ENCODE results near the gene DPAGT1. TPM values are rescaled to one million over a fixed set of nuclear protein-coding genes. Genes with fewer than 3 reads are reported as not detected.

The DPAGT1 gene
- total and polyA plus RNA-seq, 7 donors, result 4.2 to 44.6 (median 16.6) TPM

- Histone ChIP-seq H3K36me3 (peaks cover 7 to 59% (median 30%) of the 10 kb centered on the region in 4 donors), H3K4me3 (no peak overlapping the region), H3K27me3 (no peaks in the 10 kb centered on the region), H3K4me1 (peaks cover 0 to 10% (median 3%) of the 10 kb centered on the region in 4 donors), H3K27ac (no peak overlapping the region), H3K9me3 (no peaks in the 10 kb centered on the region)
- intact Hi-C loops (cut with DNase I), result no loop called here
- WGBS, 2 donors, result 88 to 89% methylated on average over 5 of the region's 5 CpGs
- TF ChIP-seq CTCF (IDR thresholded peaks at IDR 0.05) (no peak), POLR2A (IDR thresholded peaks at IDR 0.05) (no peak), POLR2AphosphoS5 (IDR thresholded peaks at IDR 0.05) (no peak), EP300 (IDR thresholded peaks at IDR 0.05) (no peak)
- no peak for DNase-seq
Observed at GRCh38 chr11:119114351-119114750, 12.7 kb upstream of the DPAGT1 start.

GRCh38 chr11:119113716-119114115 lies 12.1 kb upstream of the DPAGT1 start:
- Histone ChIP-seq H3K27me3 (no peaks in the 10 kb centered on the region), H3K27ac (no peak overlapping the region), H3K4me3 (no peak overlapping the region), H3K36me3 (peaks cover 7 to 59% (median 30%) of the 10 kb centered on the region in 4 donors), H3K9me3 (no peaks in the 10 kb centered on the region), H3K4me1 (peaks cover 0 to 16% (median 9%) of the 10 kb centered on the region in 4 donors)
- no peak for DNase-seq
- intact Hi-C loops (cut with DNase I), result no loop called here
- TF ChIP-seq CTCF (IDR thresholded peaks at IDR 0.05), result no peak
- TF ChIP-seq POLR2A (IDR thresholded peaks at IDR 0.05), result no peak
- no peak for TF ChIP-seq POLR2AphosphoS5 (IDR thresholded peaks at IDR 0.05)
- TF ChIP-seq EP300 (IDR thresholded peaks at IDR 0.05), result no peak
- WGBS, 2 donors, result 96% methylated on average over 9 of the region's 9 CpGs

GRCh38 chr11:119112314-119113020 lies 10.8 kb upstream of the DPAGT1 start:
- H3K27me3 ChIP-seq, result no peaks in the 10 kb centered on the region
- no peak for DNase-seq
- no peak overlapping the region for H3K4me3 ChIP-seq
- WGBS, 2 donors, result 89 to 95% methylated on average over 12 of the region's 12 CpGs
- TF ChIP-seq EP300 (IDR thresholded peaks at IDR 0.05) (no peak), POLR2AphosphoS5 (IDR thresholded peaks at IDR 0.05) (no peak), CTCF (IDR thresholded peaks at IDR 0.05) (no peak), POLR2A (IDR thresholded peaks at IDR 0.05) (no peak)
- peaks cover 0 to 25% (median 18%) of the 10 kb centered on the region in 4 donors for H3K4me1 ChIP-seq
- H3K36me3 ChIP-seq, result peaks cover 7 to 59% (median 30%) of the 10 kb centered on the region in 4 donors
- no peak overlapping the region for H3K27ac ChIP-seq
- no peaks in the 10 kb centered on the region for H3K9me3 ChIP-seq
- intact Hi-C loops (cut with DNase I), result no loop called here

- peaks cover 0 to 31% (median 23%) of the 10 kb centered on the region in 4 donors for H3K4me1 ChIP-seq
- no peaks in the 10 kb centered on the region for H3K27me3 ChIP-seq
- no peak overlapping the region for H3K27ac ChIP-seq
- 95 to 96% methylated on average over 11 of the region's 11 CpGs for WGBS, 2 donors
- no peak for TF ChIP-seq EP300 (IDR thresholded peaks at IDR 0.05)
- TF ChIP-seq POLR2AphosphoS5 (IDR thresholded peaks at IDR 0.05), result no peak
- TF ChIP-seq CTCF (IDR thresholded peaks at IDR 0.05), result no peak
- TF ChIP-seq POLR2A (IDR thresholded peaks at IDR 0.05), result no peak
- intact Hi-C loops (cut with DNase I), result no loop called here
- H3K36me3 ChIP-seq, result peaks cover 7 to 57% (median 28%) of the 10 kb centered on the region in 4 donors
- DNase-seq, result no peak
- H3K4me3 ChIP-seq, result no peak overlapping the region
- H3K9me3 ChIP-seq, result no peaks in the 10 kb centered on the region
Observed at GRCh38 chr11:119111361-119111925, 9.8 kb upstream of the DPAGT1 start.

Data from sigmoid colon (tissue), 7 donors.